Endothelial cell of umbilical vein (primary cell): Measurements from ENCODE around the gene KCTD7. TPM values are rescaled to one million over a fixed set of nuclear protein-coding genes. Genes with fewer than 3 reads are reported as not detected.
"Not testable (repeated sequence)": the region's sequence is repeated elsewhere in the genome, so short reads cannot be mapped to it uniquely, and the experiment has no call there.

Experiments
- BruUV-seq: library from RNA; stranded (reverse); fragments of 400-500 nt; replicated peaks from 2 replicates; lab custom pipeline; 2021; lab: Mats Ljungman, UMichigan
- CTCF ChIA-PET: fragments of 300-600, 350-600 bp; sonication (Branson Sonifier 250); formaldehyde crosslinking; loops from one replicate; lab custom pipeline; 2021; ENCODE audit warnings: antibody characterized with exemption, inconsistent platforms; lab: Charles Lee
- POLR2A ChIA-PET: fragments of 300-600, 350-600 bp; sonication (Branson Sonifier 250); formaldehyde crosslinking; loops from one replicate; lab custom pipeline; 2021; ENCODE audit warnings: antibody characterized with exemption, inconsistent platforms; lab: Charles Lee
- DNase-seq: peaks from one replicate; pipeline ENCODE4 v3.0.0-alpha.2; 2011; ENCODE audit warnings: low read depth, low spot score
- FAIRE-seq: peaks from 2 replicates; lab custom pipeline; 2011; peaks lifted over from hg19 to GRCh38; lab: Jason Lieb, UNC
- H2AFZ ChIP-seq: 2 replicates; pipeline ENCODE4 v1.6.0; 2012; ENCODE audit warnings: low read depth, low read length, control low read depth, inconsistent platforms
- H3K27ac ChIP-seq: 2 replicates; pipeline ENCODE4 v1.5.1; 2011; ENCODE audit warnings: low read depth, mild to moderate bottlenecking, control low read depth, low read length, moderate library complexity; ENCODE audit not compliant: insufficient read depth
- H3K27me3 ChIP-seq, 2 experiments: 2 replicates each; pipeline versions ENCODE4 v1.6.0 to v1.6.1; 2011; ENCODE audit warnings: low read length in 2 of 2, mixed read lengths in 1 of 2; ENCODE audit not compliant: control insufficient read depth in 2 of 2, insufficient read depth in 2 of 2
- H3K36me3 ChIP-seq, 2 experiments: 2 replicates in 1 of 2; 3 replicates in 1 of 2; pipeline ENCODE4 v1.5.1; 2011; ENCODE audit warnings: low read length in 2 of 2, mild to moderate bottlenecking in 1 of 2, moderate library complexity in 1 of 2; ENCODE audit not compliant: control insufficient read depth in 2 of 2, insufficient read depth in 2 of 2; ENCODE audit errors: extremely low read depth in 1 of 2
- H3K4me1 ChIP-seq: 3 replicates; pipeline ENCODE4 v1.5.1; 2011; ENCODE audit warnings: mild to moderate bottlenecking, low read length; ENCODE audit not compliant: control insufficient read depth, insufficient read depth; ENCODE audit errors: extremely low read depth
- H3K4me2 ChIP-seq: 2 replicates; pipeline ENCODE4 v1.6.1; 2011; ENCODE audit warnings: low read length, control low read depth, mixed read lengths; ENCODE audit not compliant: insufficient read depth
- H3K4me3 ChIP-seq, 3 experiments: fragments of 200-600 bp in 1 of 3; sonication (generic), shearing (Covaris generic) in 1 of 3; replicated peaks in 1 of 3; 2 replicates each; pipeline ENCODE4 v1.5.1; 2011 to 2016; ENCODE audit warnings: control low read depth in 3 of 3, low read length in 3 of 3, mild to moderate bottlenecking in 2 of 3, inconsistent platforms in 1 of 3, low read depth in 1 of 3, moderate library complexity in 1 of 3; ENCODE audit not compliant: insufficient read depth in 1 of 3
- H3K79me2 ChIP-seq: 2 replicates; pipeline ENCODE4 v1.6.0; 2012; ENCODE audit warnings: low read length, inconsistent platforms; ENCODE audit not compliant: control insufficient read depth, insufficient read depth
- H3K9ac ChIP-seq: replicated peaks from 2 replicates; pipeline ENCODE3; 2011; ENCODE audit warnings: low read length, control low read depth; ENCODE audit not compliant: insufficient read depth; ENCODE audit errors: extremely low read depth
- H3K9me1 ChIP-seq: replicated peaks from 3 replicates; pipeline ENCODE4 v1.6.0; 2011; ENCODE audit warnings: mild to moderate bottlenecking, low read length; ENCODE audit not compliant: control insufficient read depth, insufficient read depth; ENCODE audit errors: extremely low read depth
- H3K9me3 ChIP-seq: replicated peaks from 2 replicates; pipeline ENCODE4 v1.5.1; 2012; ENCODE audit warnings: low read length, inconsistent platforms; ENCODE audit not compliant: control insufficient read depth, insufficient read depth
- H4K20me1 ChIP-seq: replicated peaks from 2 replicates; pipeline ENCODE3; 2011; ENCODE audit warnings: mild to moderate bottlenecking, low read length; ENCODE audit not compliant: control insufficient read depth, insufficient read depth; ENCODE audit errors: extremely low read depth
- EZH2 ChIP-seq: IDR thresholded peaks from 2 replicates; pipeline ENCODE4 v1.6.1; 2012; ENCODE audit warnings: borderline replicate concordance, low read depth, mild to moderate bottlenecking, moderate library complexity, low read length, inconsistent platforms; ENCODE audit not compliant: severe bottlenecking
- FOS ChIP-seq: IDR thresholded peaks from 2 replicates; pipeline ENCODE4 v1.6.1; 2011; ENCODE audit warnings: mild to moderate bottlenecking, low read length, moderate library complexity, borderline replicate concordance; ENCODE audit not compliant: insufficient read depth
- MAX ChIP-seq: IDR thresholded peaks from 2 replicates; pipeline ENCODE4 v1.6.1; 2011; ENCODE audit not compliant: insufficient read depth, insufficient read length
- MYC ChIP-seq: IDR thresholded peaks from one replicate; pipeline ENCODE4 v1.6.1; 2011; ENCODE audit warnings: mild to moderate bottlenecking, low read depth, low read length
- POLR2AphosphoS5 ChIP-seq: IDR thresholded peaks from 2 replicates; pipeline ENCODE4 v1.6.1; 2012; ENCODE audit warnings: low read depth, mild to moderate bottlenecking, control low read depth, low read length, moderate library complexity; ENCODE audit not compliant: insufficient read depth
- dilution Hi-C: fragments of 300-500 bp; cut with MboI; formaldehyde crosslinking; loops from one replicate; pipeline ENCODE4 v1.15.0; 2019; ENCODE audit warnings: low sequenced_read_pairs; ENCODE audit not compliant: extremely low pct_ligation_motif_present
- intact Hi-C: fragments of 100-400 bp; cut with micrococcal nuclease; formaldehyde crosslinking; loops from one replicate; pipeline ENCODE4 v1.10.0; 2022
- polyA plus RNA-seq, 4 experiments: library from polyadenylated mRNA; depleted of rRNA in 3 of 4; stranded (reverse) in 3 of 4; unstranded in 1 of 4; fragments of >200 nt; gene quantifications; 2 replicates each; pipeline versions ENCODE4 v1.2.1 to v1.2.3, GENCODE V29; 2011 to 2012; ENCODE audit warnings: missing spikeins in 1 of 4
- total RNA-seq: library from RNA; stranded (reverse); gene quantifications from 2 replicates; pipeline ENCODE4 v1.2.3, GENCODE V29; 2021

Gene KCTD7
- total and polyA plus RNA-seq, 2 donors (not counting 3 experiments of a cell fraction or from before 2014, with no cell fraction given) = 8.7 to 14.1 TPM

DNA sequence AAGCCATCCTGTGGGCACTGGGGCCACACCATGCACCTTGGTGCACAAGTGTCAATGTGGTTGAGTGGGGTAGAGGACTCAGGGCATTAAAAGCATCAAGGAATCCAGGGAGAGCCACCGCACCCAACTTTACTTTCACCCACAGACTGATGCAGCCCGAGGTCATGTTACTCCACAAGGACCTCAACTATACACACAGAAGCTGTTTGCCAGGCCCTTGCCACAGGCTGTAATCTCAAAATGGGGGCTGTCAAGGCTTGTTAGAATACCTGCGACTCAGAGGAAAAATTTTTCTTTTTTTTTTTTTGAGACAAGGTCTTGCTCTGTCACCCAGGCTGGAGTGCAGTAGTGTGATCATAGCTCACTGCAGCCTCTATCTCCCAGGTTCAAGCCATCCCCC, 26.5 kb upstream of the KCTD7 start:
- BruUV-seq = no TSS peak
- H3K4me2 ChIP-seq = no peak overlapping the region
- FAIRE-seq (no peak), DNase-seq (no peak)
- no peaks in the 10 kb centered on the region for H3K9me1 ChIP-seq
- H3K27ac ChIP-seq = no peak overlapping the region
- no peaks in the 10 kb centered on the region for H3K9me3 ChIP-seq
- no peak for TF ChIP-seq MAX
- intact Hi-C loops (no loop called here), dilution Hi-C loops (no loop called here)
- H2AFZ ChIP-seq = no peak overlapping the region
- H3K27me3 ChIP-seq = no peaks in the 10 kb centered on the region
- POLR2A ChIA-PET = interaction anchor here (0.7 kb wide), 1 partner anchor 9 kb away, joined by 3 read pairs; no protein-coding TSS in a partner anchor
- CTCF ChIA-PET = no interaction called here
- H3K4me1 ChIP-seq = no peaks in the 10 kb centered on the region
- H3K4me3 ChIP-seq = no peak overlapping the region
- no peak overlapping the region for H3K9ac ChIP-seq
- H3K79me2 ChIP-seq = no peaks in the 10 kb centered on the region
- no peaks in the 10 kb centered on the region for H3K36me3 ChIP-seq
- no peaks in the 10 kb centered on the region for H4K20me1 ChIP-seq

DNA sequence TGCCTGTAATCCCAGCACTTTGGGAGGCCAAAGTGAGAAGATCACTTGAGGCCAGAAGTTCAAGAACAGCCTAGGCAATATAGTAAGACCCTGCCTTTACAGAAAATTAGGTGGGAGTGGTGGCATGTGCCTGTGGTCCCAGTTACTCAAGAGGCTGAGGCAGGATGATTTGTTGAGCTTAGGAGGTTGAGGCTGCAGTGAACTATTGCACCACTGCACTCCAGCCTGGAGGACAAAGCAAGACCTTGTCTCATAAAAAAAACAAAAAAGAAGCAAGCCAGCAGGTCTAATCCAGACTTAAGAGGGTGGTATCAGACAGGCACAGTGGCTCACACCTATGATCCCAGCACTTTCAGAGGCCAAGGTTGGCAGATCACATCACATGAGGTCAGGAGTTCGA, 24.5 kb upstream of the KCTD7 start:
- dilution Hi-C loops = no loop called here

DNA sequence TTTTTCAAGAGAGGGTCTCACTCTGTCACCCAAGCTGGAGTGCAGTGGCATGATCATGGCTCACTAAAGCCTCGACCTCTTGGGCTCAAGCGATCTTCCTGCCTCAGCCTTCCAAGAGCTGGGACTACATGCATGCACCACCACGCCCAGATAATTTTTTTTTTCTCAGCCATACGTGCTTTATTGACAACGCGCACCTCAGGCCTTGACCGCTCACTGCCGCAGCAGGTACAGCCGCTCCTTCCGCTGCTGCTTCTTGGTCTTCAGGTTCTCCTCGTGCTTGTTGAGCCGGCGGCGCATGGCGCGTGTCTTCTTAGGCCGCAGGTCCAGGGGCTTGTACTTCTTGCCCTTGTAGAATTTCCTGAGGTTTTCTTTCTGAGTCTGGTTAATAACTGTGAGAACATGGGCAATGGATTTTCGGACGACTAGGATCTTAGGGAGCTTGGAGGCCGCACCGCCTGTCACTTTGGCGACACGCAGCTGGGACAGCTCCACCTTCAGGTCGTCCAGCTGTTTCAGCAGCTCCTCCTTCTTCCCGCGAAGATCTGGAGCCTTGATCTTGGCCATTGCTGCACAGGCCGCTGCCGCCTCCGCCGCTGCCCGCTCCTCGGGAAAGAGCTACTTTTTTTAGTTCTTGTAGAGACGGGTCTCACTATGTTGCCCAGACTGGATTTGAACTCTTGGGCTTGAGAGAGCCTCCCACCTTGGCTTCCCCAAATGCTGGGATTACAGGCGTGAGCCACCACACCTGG, 22.0 kb upstream of the KCTD7 start:
- H3K79me2 ChIP-seq, DNase-seq: not testable (repeated sequence)

More for the DNA sequence above, 24.5 kb upstream of the KCTD7 start:
- Histone ChIP-seq H3K9ac (no peak overlapping the region), H3K9me1 (no peaks in the 10 kb centered on the region), H3K4me1 (no peaks in the 10 kb centered on the region), H4K20me1 (no peaks in the 10 kb centered on the region), H3K79me2 (no peaks in the 10 kb centered on the region), H3K9me3 (no peaks in the 10 kb centered on the region), H3K36me3 (no peaks in the 10 kb centered on the region), H3K4me2 (no peak overlapping the region), H3K27ac (no peak overlapping the region), H3K27me3 (no peaks in the 10 kb centered on the region), H3K4me3 (no peak overlapping the region), H2AFZ (no peak overlapping the region)
- POLR2A ChIA-PET = no interaction called here
- TF ChIP-seq MYC (no peak), EZH2 (no peak), POLR2AphosphoS5 (no peak), MAX (no peak), FOS (no peak)
- intact Hi-C loops = no loop called here
- DNase-seq = no peak
- BruUV-seq = no TSS peak
- no peak for FAIRE-seq
- CTCF ChIA-PET = no interaction called here

More for the DNA sequence above, 22.0 kb upstream of the KCTD7 start:
- POLR2A ChIA-PET, H3K27ac ChIP-seq, H3K4me3 ChIP-seq, BruUV-seq, H2AFZ ChIP-seq, H3K9me1 ChIP-seq, H3K4me1 ChIP-seq, dilution Hi-C loops, H3K27me3 ChIP-seq, FAIRE-seq, H3K9me3 ChIP-seq, H3K9ac ChIP-seq, H3K4me2 ChIP-seq, H3K36me3 ChIP-seq, H4K20me1 ChIP-seq, intact Hi-C loops: not testable (repeated sequence)
- CTCF ChIA-PET = interaction anchor here (1.3 kb wide), 1 partner anchor 19 kb away, joined by 3 read pairs; no protein-coding TSS in a partner anchor
